A673 (cell line): ENCODE results near the gene CLIC6. TPM values are rescaled to one million over a fixed set of nuclear protein-coding genes. Genes with fewer than 3 reads are reported as not detected.
"Not testable (repeated sequence)": the region's sequence is repeated elsewhere in the genome, so short reads cannot be mapped to it uniquely, and the experiment has no call there.

Experiments used
- BruUV-seq: library from RNA; stranded (reverse); fragments of 400-500 nt; replicated peaks from 2 replicates; lab custom pipeline; 2021; lab: Mats Ljungman, UMichigan
- CTCF ChIA-PET: fragments of 300-600 bp; sonication (Branson Sonifier 250); formaldehyde crosslinking; loops from one replicate; lab custom pipeline; 2022; ENCODE audit warnings: antibody characterized with exemption; lab: Charles Lee
- POLR2A ChIA-PET: fragments of 300-600 bp; sonication (Branson Sonifier 250); formaldehyde crosslinking; loops from one replicate; lab custom pipeline; 2022; ENCODE audit warnings: antibody characterized with exemption; ENCODE audit not compliant: low non-redundant PET; lab: Charles Lee
- DNase-seq: peaks from one replicate; pipeline ENCODE4 v3.0.0-alpha.2; 2015; ENCODE audit warnings: low spot score
- H3K27ac ChIP-seq: fragments of 200-600 bp; sonication (generic); 2 replicates; pipeline ENCODE4 v1.5.1; 2016; ENCODE audit warnings: mixed run types, low read depth, mild to moderate bottlenecking, mixed read lengths, antibody characterized with exemption, low read length; ENCODE audit not compliant: poor library complexity, severe bottlenecking
- H3K27me3 ChIP-seq: fragments of 200-600 bp; sonication (generic); replicated peaks from 2 replicates; pipeline ENCODE4 v1.6.1; 2017; ENCODE audit warnings: mixed run types, low read depth, mild to moderate bottlenecking, mixed read lengths, antibody characterized with exemption, low read length; ENCODE audit not compliant: insufficient read depth, poor library complexity
- H3K36me3 ChIP-seq: fragments of 200-600 bp; sonication (generic); 2 replicates; pipeline ENCODE4 v1.6.1; 2016; ENCODE audit warnings: mixed run types, mild to moderate bottlenecking, mixed read lengths, antibody characterized with exemption, low read length; ENCODE audit not compliant: insufficient read depth, poor library complexity, severe bottlenecking
- H3K4me1 ChIP-seq: fragments of 200-600 bp; sonication (generic); 2 replicates; pipeline ENCODE4 v1.6.1; 2017; ENCODE audit warnings: mixed run types, mild to moderate bottlenecking, mixed read lengths, antibody characterized with exemption, low read length; ENCODE audit not compliant: insufficient read depth, poor library complexity, severe bottlenecking
- H3K4me3 ChIP-seq: fragments of 200-600 bp; sonication (generic); 2 replicates; pipeline ENCODE4 v1.5.1; 2016; ENCODE audit warnings: low read depth, mixed run types, mild to moderate bottlenecking, mixed read lengths, low read length; ENCODE audit not compliant: poor library complexity, severe bottlenecking
- H3K9me3 ChIP-seq: fragments of 200-600 bp; sonication (generic); 2 replicates; pipeline ENCODE4 v1.6.1; 2016; ENCODE audit warnings: mixed run types, low read depth, mild to moderate bottlenecking, mixed read lengths, antibody characterized with exemption, low read length; ENCODE audit not compliant: poor library complexity, severe bottlenecking
- CTCF ChIP-seq: fragments of 300-800, 200-600 bp; sonication (generic); conservative IDR thresholded peaks from 2 replicates; pipeline ENCODE4 v1.5.1; 2017; ENCODE audit warnings: low read depth, mild to moderate bottlenecking, antibody characterized with exemption, low read length, moderate library complexity, mixed read lengths
- EZH2 ChIP-seq: fragments of 200-600 bp; sonication (generic); IDR thresholded peaks from 2 replicates; pipeline ENCODE4 v1.6.1; 2017; ENCODE audit warnings: borderline replicate concordance, low read depth, mild to moderate bottlenecking, mixed read lengths, antibody characterized with exemption, low read length; ENCODE audit not compliant: poor library complexity, severe bottlenecking
- intact Hi-C: fragments of 100-400 bp; cut with micrococcal nuclease; formaldehyde crosslinking; loops from one replicate; pipeline ENCODE4 v1.10.0; 2022; ENCODE audit not compliant: unreplicated experiment
- total RNA-seq: library from RNA; stranded (reverse); gene quantifications from 2 replicates; pipeline ENCODE4 v1.2.3, GENCODE V29; 2021

CLIC6 gene
- total RNA-seq, 1 experiment from 2014 or later = not detected

- intact Hi-C loops = no loop called here
- no TSS peak for BruUV-seq
Measured at GRCh38 chr21:34715518-34715917, 46.7 kb downstream of the CLIC6 start.

GRCh38 chr21:34715985-34716596 lies 47.3 kb downstream of the CLIC6 start:
- POLR2A ChIA-PET = no interaction called here

More at GRCh38 chr21:34715518-34715917, 46.7 kb downstream of the CLIC6 start:
- peak; percentile 18 for DNase-seq
- H3K4me1 ChIP-seq = peaks cover 8% of the 10 kb centered on the region
- H3K36me3 ChIP-seq = no peaks in the 10 kb centered on the region
- no peak overlapping the region for H3K4me3 ChIP-seq
- CTCF ChIA-PET = no interaction called here
- H3K9me3 ChIP-seq = no peaks in the 10 kb centered on the region
- no peaks in the 10 kb centered on the region for H3K27me3 ChIP-seq
- POLR2A ChIA-PET = no interaction called here
- TF ChIP-seq EZH2 (no peak), CTCF (no peak)
- no peak overlapping the region for H3K27ac ChIP-seq

GRCh38 chr21:34718529-34718928 lies 49.7 kb downstream of the CLIC6 start:
- POLR2A ChIA-PET, H3K9me3 ChIP-seq, H3K27me3 ChIP-seq, CTCF ChIA-PET, intact Hi-C loops, H3K36me3 ChIP-seq, H3K4me1 ChIP-seq, DNase-seq, H3K4me3 ChIP-seq, BruUV-seq, H3K27ac ChIP-seq: not testable (repeated sequence)

More at GRCh38 chr21:34715985-34716596, 47.3 kb downstream of the CLIC6 start:
- H3K4me1 ChIP-seq = peaks cover 8% of the 10 kb centered on the region
- H3K9me3 ChIP-seq = no peaks in the 10 kb centered on the region
- TF ChIP-seq CTCF (no peak), EZH2 (no peak)
- DNase-seq = no peak
- no peak overlapping the region for H3K4me3 ChIP-seq
- no peak overlapping the region for H3K27ac ChIP-seq
- no peaks in the 10 kb centered on the region for H3K36me3 ChIP-seq
- BruUV-seq = no TSS peak
- intact Hi-C loops = no loop called here
- CTCF ChIA-PET = no interaction called here
- no peaks in the 10 kb centered on the region for H3K27me3 ChIP-seq
